Karpas-422 (cell line): ENCODE data around the gene KMT5C. TPM values are rescaled to one million over a fixed set of nuclear protein-coding genes. Genes with fewer than 3 reads are reported as not detected.

Experiments used
- total RNA-seq: library from RNA; depleted of rRNA; stranded (reverse); fragments of >200 nt; shearing (Covaris generic); gene quantifications from 2 replicates; pipeline ENCODE4 v1.2.3, GENCODE V29; 2014; ENCODE audit warnings: low replicate concordance; rRNA removed

Gene KMT5C
- total RNA-seq, 1 experiment from 2014 or later = 10.3 TPM

Other genes with a start within 250 kb of the KMT5C start
- 81.8 and 267 TPM in 2 replicates for gene PPP1R12C, start 222.2 kb upstream of the KMT5C start, total RNA-seq
- 10.4 and 39.0 TPM in 2 replicates for gene TNNT1, start 190.7 kb upstream of the KMT5C start, total RNA-seq
- 0.93 and 1.2 TPM in 2 replicates for gene TNNI3, start 182.1 kb upstream of the KMT5C start, total RNA-seq
- 2.5 and 4.2 TPM in 2 replicates for gene DNAAF3, start 173.3 kb upstream of the KMT5C start, total RNA-seq
- not detected in 2 replicates for gene SYT5, start 159.6 kb upstream of the KMT5C start, total RNA-seq
- 1.4 TPM in 1 of 2 replicates, not detected in the other for gene PTPRH, start 130.4 kb upstream of the KMT5C start, total RNA-seq
- gene TMEM86B, start 111.1 kb upstream of the KMT5C start, total RNA-seq = 7.8 and 9.5 TPM in 2 replicates
- gene PPP6R1, start 80.9 kb upstream of the KMT5C start, total RNA-seq = 134 and 231 TPM in 2 replicates
- gene HSPBP1, start 59.8 kb upstream of the KMT5C start, total RNA-seq = 35.0 and 62.5 TPM in 2 replicates
- gene BRSK1, start 55.9 kb upstream of the KMT5C start, total RNA-seq = 15.5 and 31.0 TPM in 2 replicates
- 0.61 TPM in 1 of 2 replicates, not detected in the other for gene TMEM150B, start 14.5 kb upstream of the KMT5C start, total RNA-seq
- not detected in 2 replicates for gene COX6B2, start 14.8 kb downstream of the KMT5C start, total RNA-seq
- gene GARIN5B, start 23.4 kb downstream of the KMT5C start, total RNA-seq = not detected in 2 replicates
- 0.40 and 0.41 TPM in 2 replicates for gene IL11, start 30.6 kb downstream of the KMT5C start, total RNA-seq
- not detected in 2 replicates for gene TMEM190, start 37.0 kb downstream of the KMT5C start, total RNA-seq
- 0.89 and 8.0 TPM in 2 replicates for gene TMEM238, start 44.4 kb downstream of the KMT5C start, total RNA-seq
- gene RPL28, start 46.1 kb downstream of the KMT5C start, total RNA-seq = 959 and 1,311 TPM in 2 replicates
- 291 and 1,094 TPM in 2 replicates for gene UBE2S, start 67.9 kb downstream of the KMT5C start, total RNA-seq
- not detected in 2 replicates for gene SHISA7, start 103.4 kb downstream of the KMT5C start, total RNA-seq
- gene ISOC2, start 121.8 kb downstream of the KMT5C start, total RNA-seq = 102 and 151 TPM in 2 replicates
- not detected in 2 replicates for gene C19orf85, start 124.9 kb downstream of the KMT5C start, total RNA-seq
- 1.1 and 6.2 TPM in 2 replicates for gene ZNF628, start 136.7 kb downstream of the KMT5C start, total RNA-seq
- 29.7 and 57.2 TPM in 2 replicates for gene NAT14, start 145.3 kb downstream of the KMT5C start, total RNA-seq
- 1.0 TPM in 1 of 2 replicates, not detected in the other for gene SSC5D, start 148.6 kb downstream of the KMT5C start, total RNA-seq
- gene SBK2, start 197.3 kb downstream of the KMT5C start, total RNA-seq = not detected in 2 replicates
- gene SBK3, start 205.7 kb downstream of the KMT5C start, total RNA-seq = not detected in 2 replicates
- 5.0 and 8.5 TPM in 2 replicates for gene ZNF579, start 241.0 kb downstream of the KMT5C start, total RNA-seq